K562 (cell line): ENCODE results near the gene LRRC61. TPM values are rescaled to one million over a fixed set of nuclear protein-coding genes. Genes with fewer than 3 reads are reported as not detected.
A peak's percentile ranks its signal among the peaks of the same experiment; 100 is the strongest.

ENCODE experiments used
- CREM ChIP-seq: IDR thresholded peaks from 2 replicates; pipeline ENCODE4 v1.6.1; 2014; ENCODE audit warnings: antibody characterized with exemption, low read depth
- DNMT1 ChIP-seq: fragments of 450-650 bp; IDR thresholded peaks from 2 replicates; pipeline ENCODE4 v1.6.1; 2016; ENCODE audit warnings: antibody characterized with exemption, mild to moderate bottlenecking
- ETV1 ChIP-seq: fragments of 450-650 bp; conservative IDR thresholded peaks from 2 replicates; pipeline ENCODE4 v1.6.1; 2016; ENCODE audit warnings: missing genetic modification characterization, control low read depth, low read depth, missing compliant biosample characterization
- FOXM1 ChIP-seq, 2 experiments: fragments of 450-650 bp in 1 of 2; sonication (generic) in 1 of 2; formaldehyde crosslinking in 1 of 2; IDR thresholded peaks; 2 replicates each; pipeline versions ENCODE4 v1.6.1 to v1.9.0; 2017 to 2022; ENCODE audit warnings: low read depth in 2 of 2, mild to moderate bottlenecking in 2 of 2, missing genetic modification reagents in 1 of 2, moderate library complexity in 1 of 2
- HDAC1 ChIP-seq, 2 experiments: fragments of 450-650 bp; IDR thresholded peaks; 2 replicates each; pipeline ENCODE4 v1.6.1; 2016 to 2017; ENCODE audit warnings: inconsistent platforms in 1 of 2, mild to moderate bottlenecking in 1 of 2, moderate library complexity in 1 of 2
- MAZ ChIP-seq, 2 experiments: fragments of 450-650 bp in 1 of 2; sonication (generic) in 1 of 2; formaldehyde crosslinking; IDR thresholded peaks in 1 of 2; conservative IDR thresholded peaks in 1 of 2; 2 replicates each; pipeline versions ENCODE4 v1.4.0 to v1.5.0; 2020; ENCODE audit warnings: mild to moderate bottlenecking in 1 of 2, missing genetic modification reagents in 1 of 2
- NCOA6 ChIP-seq: fragments of 450-650 bp; IDR thresholded peaks from 2 replicates; pipeline ENCODE4 v1.6.1; 2017; ENCODE audit warnings: mild to moderate bottlenecking
- PCBP2 ChIP-seq: fragments of 200-400 bp; formaldehyde crosslinking; IDR thresholded peaks from 2 replicates; pipeline ENCODE4 v1.6.1; 2018; ENCODE audit warnings: low read length, low read depth, mild to moderate bottlenecking, moderate library complexity; ENCODE audit not compliant: poor library complexity, severe bottlenecking
- POLR2A ChIP-seq: fragments of 450-650 bp; conservative IDR thresholded peaks from 2 replicates; pipeline ENCODE4 v1.6.1; 2016
- POLR2AphosphoS5 ChIP-seq: IDR thresholded peaks from 2 replicates; pipeline ENCODE4 v1.6.1; 2011; ENCODE audit warnings: mild to moderate bottlenecking, low read depth, low read length, moderate library complexity; ENCODE audit not compliant: control insufficient read depth, insufficient read depth
- PTBP1 ChIP-seq: fragments of 200-400 bp; formaldehyde crosslinking; IDR thresholded peaks from 2 replicates; pipeline ENCODE4 v1.6.1; 2017; ENCODE audit warnings: low read depth, low read length
- RBM15 ChIP-seq: fragments of 200-400 bp; formaldehyde crosslinking; IDR thresholded peaks from 2 replicates; pipeline ENCODE4 v1.6.1; 2018; ENCODE audit warnings: mild to moderate bottlenecking, low read length, moderate library complexity; ENCODE audit not compliant: insufficient read depth
- RHOXF2B ChIP-seq: fragments of 250-450 bp; sonication (Bioruptor Pico); conservative IDR thresholded peaks from 2 replicates; pipeline ENCODE4 v1.5.1; 2021
- SAFB2 ChIP-seq: fragments of 200-400 bp; formaldehyde crosslinking; IDR thresholded peaks from 2 replicates; pipeline ENCODE4 v1.6.1; 2018; ENCODE audit warnings: borderline replicate concordance, low read length, low read depth, moderate library complexity; ENCODE audit not compliant: severe bottlenecking
- SRSF3 ChIP-seq: fragments of 200-400 bp; formaldehyde crosslinking; IDR thresholded peaks from 2 replicates; pipeline ENCODE4 v1.6.1; 2016; ENCODE audit warnings: mild to moderate bottlenecking, low read length, moderate library complexity; ENCODE audit not compliant: insufficient read depth
- TCF3 ChIP-seq: sonication (generic); formaldehyde crosslinking; IDR thresholded peaks from 2 replicates; pipeline ENCODE4 v1.4.0; 2020; ENCODE audit warnings: mild to moderate bottlenecking, missing genetic modification reagents
- TSC22D4 ChIP-seq: fragments of 450-650 bp; IDR thresholded peaks from 2 replicates; pipeline ENCODE4 v1.6.1; 2016; ENCODE audit warnings: missing genetic modification characterization, missing biosample characterization, control low read depth
- ZFP1 ChIP-seq: fragments of 450-650 bp; formaldehyde crosslinking; IDR thresholded peaks from 2 replicates; pipeline ENCODE4 v1.4.0; 2020; ENCODE audit warnings: mild to moderate bottlenecking, mixed read lengths
- ZNF175 ChIP-seq: fragments of 200-800 bp; sonication (Bioruptor generic); IDR thresholded peaks from 2 replicates; pipeline ENCODE4 v1.6.1; 2016; ENCODE audit warnings: low read depth, mild to moderate bottlenecking, missing genetic modification characterization, missing compliant biosample characterization
- ZNF695 ChIP-seq: fragments of 450-650 bp; formaldehyde crosslinking; IDR thresholded peaks from 2 replicates; pipeline ENCODE4 v1.4.0; 2020; ENCODE audit warnings: mild to moderate bottlenecking, moderate library complexity
- ZZZ3 ChIP-seq: fragments of 450-650 bp; IDR thresholded peaks from 2 replicates; pipeline ENCODE4 v1.6.1; 2016; ENCODE audit warnings: antibody characterized with exemption, mild to moderate bottlenecking, moderate library complexity
- polyA plus RNA-seq, 8 experiments: library from polyadenylated mRNA; depleted of rRNA in 4 of 8; stranded (reverse) in 5 of 8; unstranded in 3 of 8; fragments of >200 nt; fragmentation: Nextera tagmentation in 2 of 8; fragmentation: Illumina TruSeq in 1 of 8; extraction: Ambion mirVana in 2 of 8; extraction: Trizol in 1 of 8; gene quantifications; 2 replicates each; pipeline versions ENCODE4 v1.2.1 to v1.2.3, GENCODE V29; 2011 to 2014; ENCODE audit warnings: inconsistent platforms in 1 of 8, missing spikeins in 1 of 8
- total RNA-seq, 7 experiments: library from RNA; depleted of rRNA in 6 of 7; stranded (reverse); fragments of >200 nt in 6 of 7; fragmentation: Illumina TruSeq in 2 of 7; extraction: Trizol in 2 of 7; gene quantifications; 2 replicates each; pipeline versions ENCODE4 v1.2.1 to v1.2.3, GENCODE V29; 2011 to 2021; ENCODE audit warnings: low replicate concordance in 1 of 7
- TF ChIP-seq, protein P1 (sequence below), 2 experiments: fragments of 450-650 bp; conservative IDR thresholded peaks; 2 replicates each; pipeline ENCODE4 v1.6.1; 2017; ENCODE audit warnings: mild to moderate bottlenecking in 2 of 2, moderate library complexity in 2 of 2
- TF ChIP-seq, protein P2 (sequence below): sonication (generic); formaldehyde crosslinking; IDR thresholded peaks from 2 replicates; pipeline ENCODE4 v1.8.0; 2023; ENCODE audit warnings: mild to moderate bottlenecking, missing genetic modification reagents
- TF ChIP-seq, protein P3 (sequence below): sonication (generic); formaldehyde crosslinking; IDR thresholded peaks from 2 replicates; pipeline ENCODE4 v1.8.0; 2022; ENCODE audit warnings: missing genetic modification reagents, mild to moderate bottlenecking, borderline replicate concordance

LRRC61 gene
- total and polyA plus RNA-seq, 9 of the 15 experiments (the other 6 are each of a cell fraction or from before 2014, with no cell fraction given): 1.3 to 55.2 (median 35.2) TPM

DNA sequence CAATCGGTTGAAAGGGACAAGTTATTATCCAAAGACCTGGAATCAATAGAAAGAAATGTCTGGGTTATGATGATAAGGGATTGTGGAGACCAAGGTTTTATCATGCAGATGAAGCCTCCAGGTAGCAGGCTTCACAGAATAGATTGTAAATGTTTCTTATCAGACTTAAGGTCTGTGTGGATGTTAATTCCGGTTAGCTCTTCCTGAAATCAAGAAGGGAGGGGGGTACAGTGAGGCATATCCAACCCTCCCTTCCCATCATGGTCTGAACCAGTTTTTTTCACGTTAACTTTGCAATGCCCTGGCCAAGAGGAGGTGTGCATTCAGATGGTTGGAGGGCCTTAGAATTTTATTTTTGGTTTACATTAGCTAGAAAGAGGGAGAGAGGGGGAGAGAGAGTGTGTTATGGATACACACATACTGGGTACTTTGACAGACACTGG, 9.8 kb upstream of the LRRC61 start (continued):
- 0 out of 2 replicates have a peak, but pooled peaks have one; percentile 12 for TF ChIP-seq ZNF175 (CRISPR knock-in tag)
- peak; percentile 82 for TF ChIP-seq POLR2AphosphoS5
- no peak for TF ChIP-seq DNMT1
- TF ChIP-seq RHOXF2B: no peak
- peak; percentile 95 for TF ChIP-seq TCF3
- no peak for TF ChIP-seq RBM15
- no peak for TF ChIP-seq ZNF695 (CRISPR knock-in tag)
- TF ChIP-seq ZZZ3: 0 out of 2 replicates have a peak, but pooled peaks have one; percentile 3
- peak; percentile 9 to 64; a peak in 2 of 4 replicates for TF ChIP-seq MAZ (CRISPR knock-in tag; conservative IDR thresholded peaks at IDR 0.05 in 1 of 2, IDR thresholded peaks at IDR 0.05 in 1 of 2)
- peak; percentile 66; the same call in 1 of the 2 replicates for TF ChIP-seq CREM
- TF ChIP-seq, protein P1, sequence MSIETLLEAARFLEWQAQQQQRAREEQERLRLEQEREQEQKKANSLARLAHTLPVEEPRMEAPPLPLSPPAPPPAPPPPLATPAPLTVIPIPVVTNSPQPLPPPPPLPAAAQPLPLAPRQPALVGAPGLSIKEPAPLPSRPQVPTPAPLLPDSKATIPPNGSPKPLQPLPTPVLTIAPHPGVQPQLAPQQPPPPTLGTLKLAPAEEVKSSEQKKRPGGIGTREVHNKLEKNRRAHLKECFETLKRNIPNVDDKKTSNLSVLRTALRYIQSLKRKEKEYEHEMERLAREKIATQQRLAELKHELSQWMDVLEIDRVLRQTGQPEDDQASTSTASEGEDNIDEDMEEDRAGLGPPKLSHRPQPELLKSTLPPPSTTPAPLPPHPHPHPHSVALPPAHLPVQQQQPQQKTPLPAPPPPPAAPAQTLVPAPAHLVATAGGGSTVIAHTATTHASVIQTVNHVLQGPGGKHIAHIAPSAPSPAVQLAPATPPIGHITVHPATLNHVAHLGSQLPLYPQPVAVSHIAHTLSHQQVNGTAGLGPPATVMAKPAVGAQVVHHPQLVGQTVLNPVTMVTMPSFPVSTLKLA (conservative IDR thresholded peaks at IDR 0.05): peak in 1 of 2 experiments; percentile 54; a peak in 2 of 4 replicates
- TF ChIP-seq TSC22D4 (tag): no peak
- TF ChIP-seq, protein P2, sequence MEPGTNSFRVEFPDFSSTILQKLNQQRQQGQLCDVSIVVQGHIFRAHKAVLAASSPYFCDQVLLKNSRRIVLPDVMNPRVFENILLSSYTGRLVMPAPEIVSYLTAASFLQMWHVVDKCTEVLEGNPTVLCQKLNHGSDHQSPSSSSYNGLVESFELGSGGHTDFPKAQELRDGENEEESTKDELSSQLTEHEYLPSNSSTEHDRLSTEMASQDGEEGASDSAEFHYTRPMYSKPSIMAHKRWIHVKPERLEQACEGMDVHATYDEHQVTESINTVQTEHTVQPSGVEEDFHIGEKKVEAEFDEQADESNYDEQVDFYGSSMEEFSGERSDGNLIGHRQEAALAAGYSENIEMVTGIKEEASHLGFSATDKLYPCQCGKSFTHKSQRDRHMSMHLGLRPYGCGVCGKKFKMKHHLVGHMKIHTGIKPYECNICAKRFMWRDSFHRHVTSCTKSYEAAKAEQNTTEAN (CRISPR knock-in tag): no peak; the same call in 1 of the 2 replicates
- no peak for TF ChIP-seq SAFB2
- peak; percentile 92 for TF ChIP-seq FOXM1 (IDR thresholded peaks at IDR 0.05; ENCODE audit: low read depth)
- TF ChIP-seq FOXM1 (CRISPR knock-in tag; IDR thresholded peaks at IDR 0.05; ENCODE audit: low read depth): no peak
- peak; percentile 3 to 4; a peak in 1 of 4 replicates for TF ChIP-seq HDAC1 (IDR thresholded peaks at IDR 0.05)
- 0 out of 2 replicates have a peak, but pooled peaks have one; percentile 33 for TF ChIP-seq NCOA6
- peak; percentile 79 for TF ChIP-seq ETV1
- TF ChIP-seq POLR2A: 0 out of 2 replicates have a peak, but pooled peaks have one; percentile 16
- peak; percentile 38; the same call in 1 of the 2 replicates for TF ChIP-seq ZFP1 (CRISPR knock-in tag)
- TF ChIP-seq, protein P3, sequence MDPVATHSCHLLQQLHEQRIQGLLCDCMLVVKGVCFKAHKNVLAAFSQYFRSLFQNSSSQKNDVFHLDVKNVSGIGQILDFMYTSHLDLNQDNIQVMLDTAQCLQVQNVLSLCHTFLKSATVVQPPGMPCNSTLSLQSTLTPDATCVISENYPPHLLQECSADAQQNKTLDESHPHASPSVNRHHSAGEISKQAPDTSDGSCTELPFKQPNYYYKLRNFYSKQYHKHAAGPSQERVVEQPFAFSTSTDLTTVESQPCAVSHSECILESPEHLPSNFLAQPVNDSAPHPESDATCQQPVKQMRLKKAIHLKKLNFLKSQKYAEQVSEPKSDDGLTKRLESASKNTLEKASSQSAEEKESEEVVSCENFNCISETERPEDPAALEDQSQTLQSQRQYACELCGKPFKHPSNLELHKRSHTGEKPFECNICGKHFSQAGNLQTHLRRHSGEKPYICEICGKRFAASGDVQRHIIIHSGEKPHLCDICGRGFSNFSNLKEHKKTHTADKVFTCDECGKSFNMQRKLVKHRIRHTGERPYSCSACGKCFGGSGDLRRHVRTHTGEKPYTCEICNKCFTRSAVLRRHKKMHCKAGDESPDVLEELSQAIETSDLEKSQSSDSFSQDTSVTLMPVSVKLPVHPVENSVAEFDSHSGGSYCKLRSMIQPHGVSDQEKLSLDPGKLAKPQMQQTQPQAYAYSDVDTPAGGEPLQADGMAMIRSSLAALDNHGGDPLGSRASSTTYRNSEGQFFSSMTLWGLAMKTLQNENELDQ (CRISPR knock-in tag): no peak
- TF ChIP-seq PCBP2: no peak
- TF ChIP-seq PTBP1: no peak
- no peak for TF ChIP-seq SRSF3
